Measurements from ENCODE around the gene MVD.

DNA sequence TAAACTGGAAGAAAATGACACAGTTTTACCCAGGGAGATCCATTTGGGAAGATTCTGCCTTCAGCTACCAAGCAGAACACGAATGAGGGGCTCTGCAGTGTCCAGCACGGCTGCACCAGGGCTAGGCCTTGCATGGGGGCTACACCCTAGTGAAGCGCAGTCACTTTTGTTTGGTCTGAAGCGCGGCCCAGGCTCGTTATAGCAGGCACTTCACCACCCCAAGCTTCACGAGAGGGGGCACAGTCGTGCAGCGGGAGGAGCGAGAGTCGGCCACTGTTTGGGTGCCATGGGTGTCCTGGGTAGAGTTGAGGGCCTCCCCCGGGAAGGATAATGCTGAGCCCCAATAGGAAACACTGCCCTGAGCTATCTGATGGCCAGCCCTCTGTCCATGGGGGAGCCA is 46.2 kb downstream of the MVD start:
- TF ChIP-seq CTCF (IDR thresholded peaks at IDR 0.05): no peak
- TF ChIP-seq POLR2AphosphoS5 (IDR thresholded peaks at IDR 0.05): no peak
- no peak for TF ChIP-seq POLR2A (IDR thresholded peaks at IDR 0.05)
